ENCODE measurements around the gene SPIRE1. TPM values are rescaled to one million over a fixed set of nuclear protein-coding genes. Genes with fewer than 3 reads are reported as not detected.

SPIRE1 gene
- total RNA-seq, 1 experiment from 2014 or later, result 16.6 TPM

GRCh38 chr18:12410081-12410481 lies 247.8 kb downstream of the SPIRE1 start:
- no peak overlapping the region for H3K27ac Mint-ChIP-seq
- no peak for DNase-seq

More at GRCh38 chr18:12410081-12410481, 247.8 kb downstream of the SPIRE1 start:
- H3K9ac ChIP-seq (ENCODE audit: extremely low read depth, insufficient read length, low read length), result no peak overlapping the region
- peaks cover 3% of the 10 kb centered on the region in 2 experiments; a peak in 3 of 5 replicates for H3K9me3 Mint-ChIP-seq
- peaks cover 3% of the 10 kb centered on the region; the same call in 1 of the 2 replicates for H3K27me3 ChIP-seq (ENCODE audit: insufficient read depth, low read length)
- no peaks in the 10 kb centered on the region for H4K20me1 ChIP-seq (ENCODE audit: control insufficient read depth, insufficient read depth, insufficient read length)
- no CpG with 5 or more reads among the region's 9 CpGs for WGBS (ENCODE audit: extremely low coverage, insufficient read length, low lambda C conversion rate)
- no peak overlapping the region for H3K23ac ChIP-seq (ENCODE audit: insufficient read length, low read depth, low read length)
- no peak overlapping the region for H3K14ac ChIP-seq (ENCODE audit: insufficient read depth, low read length)
- H3K79me2 ChIP-seq (ENCODE audit: insufficient read depth, low read length), result no peaks in the 10 kb centered on the region
- no peaks in the 10 kb centered on the region for H3K79me1 ChIP-seq (ENCODE audit: insufficient read depth, low read depth, low read length, poor library complexity, severe bottlenecking)
- no peak overlapping the region for H2BK20ac ChIP-seq (ENCODE audit: low read depth, low read length, poor library complexity, severe bottlenecking)
- no peak overlapping the region for H3T11ph ChIP-seq (ENCODE audit: low read length)
- H4K5ac ChIP-seq (ENCODE audit: insufficient read length, low read depth, low read length), result no peak overlapping the region
- H3K4me3 Mint-ChIP-seq, result no peak overlapping the region
- H3K27me3 Mint-ChIP-seq (ENCODE audit: low read depth), result peaks cover 30% of the 10 kb centered on the region
- no peak overlapping the region for H2BK15ac ChIP-seq (ENCODE audit: low read depth, low read length)
- no peak overlapping the region for H3K18ac ChIP-seq (ENCODE audit: insufficient read length, low read depth, low read length)
- H3K4me1 Mint-ChIP-seq, result peaks cover 22 to 24% of the 10 kb centered on the region in 2 experiments
- H4K91ac ChIP-seq (ENCODE audit: insufficient read length, low read depth, low read length), result no peak overlapping the region
- no peak overlapping the region for H2BK12ac ChIP-seq (ENCODE audit: insufficient read length, low read depth, low read length)
- H3K56ac ChIP-seq (ENCODE audit: insufficient read length, low read depth, low read length), result no peak overlapping the region
- no peak overlapping the region for H3K4ac ChIP-seq (ENCODE audit: low read depth, low read length)
- H3K36me3 Mint-ChIP-seq (ENCODE audit: insufficient read depth in 1 of 3, low read depth in 3 of 3), result peaks cover 0 to 3% (median 2%) of the 10 kb centered on the region in 3 experiments; a peak in 3 of 7 replicates
- no peak overlapping the region for H2BK120ac ChIP-seq (ENCODE audit: low read depth, low read length, poor library complexity, severe bottlenecking)
- no peaks in the 10 kb centered on the region for H3K4me1 ChIP-seq (ENCODE audit: insufficient read depth, low read length)
- no peak overlapping the region for H4K8ac ChIP-seq (replicated peaks; ENCODE audit: insufficient read length, low read depth, low read length)
- no peak overlapping the region for H2AFZ ChIP-seq (ENCODE audit: low read length)
- H3K27ac ChIP-seq (ENCODE audit: insufficient read length, low read depth, low read length), result no peak overlapping the region
- TF ChIP-seq, protein P1, sequence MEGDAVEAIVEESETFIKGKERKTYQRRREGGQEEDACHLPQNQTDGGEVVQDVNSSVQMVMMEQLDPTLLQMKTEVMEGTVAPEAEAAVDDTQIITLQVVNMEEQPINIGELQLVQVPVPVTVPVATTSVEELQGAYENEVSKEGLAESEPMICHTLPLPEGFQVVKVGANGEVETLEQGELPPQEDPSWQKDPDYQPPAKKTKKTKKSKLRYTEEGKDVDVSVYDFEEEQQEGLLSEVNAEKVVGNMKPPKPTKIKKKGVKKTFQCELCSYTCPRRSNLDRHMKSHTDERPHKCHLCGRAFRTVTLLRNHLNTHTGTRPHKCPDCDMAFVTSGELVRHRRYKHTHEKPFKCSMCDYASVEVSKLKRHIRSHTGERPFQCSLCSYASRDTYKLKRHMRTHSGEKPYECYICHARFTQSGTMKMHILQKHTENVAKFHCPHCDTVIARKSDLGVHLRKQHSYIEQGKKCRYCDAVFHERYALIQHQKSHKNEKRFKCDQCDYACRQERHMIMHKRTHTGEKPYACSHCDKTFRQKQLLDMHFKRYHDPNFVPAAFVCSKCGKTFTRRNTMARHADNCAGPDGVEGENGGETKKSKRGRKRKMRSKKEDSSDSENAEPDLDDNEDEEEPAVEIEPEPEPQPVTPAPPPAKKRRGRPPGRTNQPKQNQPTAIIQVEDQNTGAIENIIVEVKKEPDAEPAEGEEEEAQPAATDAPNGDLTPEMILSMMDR (conservative IDR thresholded peaks at IDR 0.05), result no peak
- H2BK5ac ChIP-seq (ENCODE audit: insufficient read length, low read length), result no peak overlapping the region
- H3K4me2 ChIP-seq (ENCODE audit: insufficient read depth, insufficient read length, low read length), result no peak overlapping the region
- no peak overlapping the region for H2AK5ac ChIP-seq (ENCODE audit: insufficient read length, low read length)
- no peaks in the 10 kb centered on the region for H3K9me3 ChIP-seq (ENCODE audit: control insufficient read depth, low read depth, low read length)
- peaks cover 8% of the 10 kb centered on the region for H3K23me2 ChIP-seq (ENCODE audit: insufficient read length, low read depth, low read length, poor library complexity, severe bottlenecking)

Measured in H9 (cell line).